Peyer's patch (tissue), 4 donors: ENCODE data around the gene PAK1. TPM values are rescaled to one million over a fixed set of nuclear protein-coding genes. Genes with fewer than 3 reads are reported as not detected.
"Not testable (repeated sequence)": the region's sequence is repeated elsewhere in the genome, so short reads cannot be mapped to it uniquely, and the experiment has no call there.

Experiments used
- DNase-seq, 3 donors: peaks; one replicate each; pipeline ENCODE4 v3.0.0-alpha.2; 2017 to 2019
- H3K27ac ChIP-seq, 4 donors: fragments of 200-600 bp; sonication (generic); one replicate each; pipeline ENCODE4 v1.5.1; 2016 to 2019
- H3K27me3 ChIP-seq, 2 donors: fragments of 200-600 bp; sonication (generic); one replicate each; pipeline ENCODE4 v1.5.1; 2019
- H3K36me3 ChIP-seq, 3 donors: fragments of 200-600 bp; sonication (generic); one replicate each; pipeline ENCODE4 v1.5.1; 2016 to 2019
- H3K4me1 ChIP-seq, 4 donors: fragments of 200-600 bp; sonication (generic); one replicate each; pipeline ENCODE4 v1.5.1; 2016 to 2019
- H3K4me3 ChIP-seq, 4 donors: fragments of 200-600 bp; sonication (generic); 1 replicate in 3 of 4; 2 replicates in 1 of 4; pipeline ENCODE4 v1.5.1; 2016 to 2019; ENCODE audit warnings: mild to moderate bottlenecking in 1 of 4
- H3K9me3 ChIP-seq, 4 donors: fragments of 200-600 bp; sonication (generic); one replicate each; pipeline ENCODE4 v1.5.1; 2016 to 2019; ENCODE audit warnings: mild to moderate bottlenecking in 1 of 4
- POLR2A ChIP-seq, 2 donors: fragments of 450-650 bp; IDR thresholded peaks; one replicate each; pipeline ENCODE4 v1.5.1; 2017; ENCODE audit warnings: antibody characterized with exemption in 2 of 2, mild to moderate bottlenecking in 2 of 2, moderate library complexity in 2 of 2
- total RNA-seq, 4 donors: library from RNA; depleted of rRNA; stranded (reverse); fragments of >200 nt; gene quantifications; one replicate each; pipeline ENCODE4 v1.1.0, GENCODE V29; 2016
- TF ChIP-seq, protein P1 (sequence below), 6 experiments: fragments of 450-650 bp in 4 of 6; fragments of 200-600 bp in 2 of 6; sonication (generic) in 1 of 6; IDR thresholded peaks; one replicate each; pipeline ENCODE4 v1.5.1; 2017 to 2019; ENCODE audit warnings: antibody characterized with exemption in 6 of 6, mild to moderate bottlenecking in 3 of 6, moderate library complexity in 1 of 6

PAK1 gene
- total RNA-seq, 4 donors from 2014 or later = 60.2 to 127 (median 103) TPM

- H3K4me1 ChIP-seq = no peaks in the 10 kb centered on the region
- peaks cover 0 to 4% (median 0%) of the 10 kb centered on the region in 3 donors for H3K36me3 ChIP-seq
- H3K9me3 ChIP-seq = no peaks in the 10 kb centered on the region
- no peak for DNase-seq
- no peak overlapping the region for H3K4me3 ChIP-seq
- no peaks in the 10 kb centered on the region for H3K27me3 ChIP-seq
- no peak overlapping the region for H3K27ac ChIP-seq
- TF ChIP-seq, protein P1, sequence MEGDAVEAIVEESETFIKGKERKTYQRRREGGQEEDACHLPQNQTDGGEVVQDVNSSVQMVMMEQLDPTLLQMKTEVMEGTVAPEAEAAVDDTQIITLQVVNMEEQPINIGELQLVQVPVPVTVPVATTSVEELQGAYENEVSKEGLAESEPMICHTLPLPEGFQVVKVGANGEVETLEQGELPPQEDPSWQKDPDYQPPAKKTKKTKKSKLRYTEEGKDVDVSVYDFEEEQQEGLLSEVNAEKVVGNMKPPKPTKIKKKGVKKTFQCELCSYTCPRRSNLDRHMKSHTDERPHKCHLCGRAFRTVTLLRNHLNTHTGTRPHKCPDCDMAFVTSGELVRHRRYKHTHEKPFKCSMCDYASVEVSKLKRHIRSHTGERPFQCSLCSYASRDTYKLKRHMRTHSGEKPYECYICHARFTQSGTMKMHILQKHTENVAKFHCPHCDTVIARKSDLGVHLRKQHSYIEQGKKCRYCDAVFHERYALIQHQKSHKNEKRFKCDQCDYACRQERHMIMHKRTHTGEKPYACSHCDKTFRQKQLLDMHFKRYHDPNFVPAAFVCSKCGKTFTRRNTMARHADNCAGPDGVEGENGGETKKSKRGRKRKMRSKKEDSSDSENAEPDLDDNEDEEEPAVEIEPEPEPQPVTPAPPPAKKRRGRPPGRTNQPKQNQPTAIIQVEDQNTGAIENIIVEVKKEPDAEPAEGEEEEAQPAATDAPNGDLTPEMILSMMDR (IDR thresholded peaks at IDR 0.05) = no peak
- TF ChIP-seq POLR2A (IDR thresholded peaks at IDR 0.05) = no peak
These were observed 87.7 kb downstream of the PAK1 start for GRCh38 chr11:77386178-77386577.

DNA sequence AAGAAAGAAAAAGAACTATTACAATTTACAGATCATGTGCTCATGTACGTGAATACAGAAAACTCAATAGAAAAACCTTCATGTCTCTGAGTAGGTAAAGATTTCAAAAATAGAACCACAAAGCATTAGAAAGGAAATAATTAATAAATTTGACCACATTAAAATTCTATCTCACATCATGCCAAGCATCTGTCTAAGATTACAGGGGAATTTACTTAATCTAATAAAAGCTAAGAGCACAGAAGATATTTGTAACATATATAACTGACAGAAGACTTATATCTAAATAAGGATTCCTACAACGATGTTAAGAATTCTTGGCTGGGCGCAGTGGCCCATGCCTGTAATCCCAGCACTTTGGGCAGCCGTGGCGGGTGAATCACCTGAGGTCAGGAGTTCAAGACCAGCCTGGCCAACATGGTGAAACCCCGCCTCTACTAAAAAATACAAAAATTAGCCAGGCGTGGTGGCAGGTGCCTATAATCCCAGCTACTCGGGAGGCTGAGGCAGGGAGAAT lies 88.6 kb downstream of the PAK1 start:
- not testable (repeated sequence) for H3K36me3 ChIP-seq, DNase-seq, H3K9me3 ChIP-seq, H3K27me3 ChIP-seq, H3K4me1 ChIP-seq, H3K4me3 ChIP-seq, H3K27ac ChIP-seq

GRCh38 chr11:77384571-77384970 lies 89.3 kb downstream of the PAK1 start:
- Histone ChIP-seq H3K9me3 (no peaks in the 10 kb centered on the region), H3K27me3 (no peaks in the 10 kb centered on the region), H3K36me3 (peaks cover 0 to 6% (median 0%) of the 10 kb centered on the region in 3 donors), H3K27ac (no peak overlapping the region), H3K4me1 (peaks cover 0 to 4% (median 0%) of the 10 kb centered on the region in 4 donors), H3K4me3 (no peak overlapping the region)
- DNase-seq = no peak
- TF ChIP-seq, protein P1 (IDR thresholded peaks at IDR 0.05) = no peak
- TF ChIP-seq POLR2A (IDR thresholded peaks at IDR 0.05) = no peak

- not testable (repeated sequence) for H3K4me1 ChIP-seq, H3K27ac ChIP-seq
These were observed 90.5 kb downstream of the PAK1 start for GRCh38 chr11:77383349-77383748.

GRCh38 chr11:77381729-77382665 lies 91.9 kb downstream of the PAK1 start:
- Histone ChIP-seq H3K27ac (no peak overlapping the region), H3K4me3 (no peak overlapping the region), H3K4me1 (peaks cover 0 to 4% (median 0%) of the 10 kb centered on the region in 4 donors), H3K9me3 (no peaks in the 10 kb centered on the region), H3K36me3 (peaks cover 0 to 28% (median 0%) of the 10 kb centered on the region in 3 donors), H3K27me3 (no peaks in the 10 kb centered on the region)
- TF ChIP-seq POLR2A (IDR thresholded peaks at IDR 0.05) = no peak
- TF ChIP-seq, protein P1 (IDR thresholded peaks at IDR 0.05) = no peak
- DNase-seq = no peak

More at GRCh38 chr11:77383349-77383748, 90.5 kb downstream of the PAK1 start:
- DNase-seq, H3K9me3 ChIP-seq, H3K27me3 ChIP-seq, H3K4me3 ChIP-seq: not testable (repeated sequence)
- peaks cover 0 to 18% (median 0%) of the 10 kb centered on the region in 3 donors for H3K36me3 ChIP-seq

DNA sequence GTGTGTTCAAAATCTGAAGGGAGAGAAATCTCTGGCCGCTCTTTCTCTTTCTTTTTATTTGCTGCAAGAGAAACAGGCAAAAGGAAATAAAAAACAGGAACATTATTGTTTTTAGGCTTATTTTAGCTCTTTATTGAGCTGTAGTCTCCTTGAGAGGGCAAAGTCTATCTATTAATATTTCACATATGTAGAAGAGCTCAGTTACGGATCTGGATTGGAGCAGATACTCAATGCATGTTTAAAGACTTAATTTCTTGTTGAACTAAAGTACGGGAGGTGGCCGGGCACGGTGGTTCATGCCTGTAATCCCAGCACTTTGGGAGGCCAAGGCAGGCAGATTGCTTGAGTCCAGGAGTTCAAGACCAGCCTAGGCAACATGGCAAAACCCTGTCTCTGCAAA lies 94.0 kb downstream of the PAK1 start:
- Histone ChIP-seq H3K27ac (peak overlapping the region in 1 of 4 donors; percentile 9), H3K36me3 (peaks cover 0 to 31% (median 0%) of the 10 kb centered on the region in 3 donors), H3K9me3 (no peaks in the 10 kb centered on the region), H3K27me3 (no peaks in the 10 kb centered on the region), H3K4me1 (peaks cover 0 to 4% (median 0%) of the 10 kb centered on the region in 4 donors), H3K4me3 (no peak overlapping the region)
- no peak for DNase-seq
- TF ChIP-seq POLR2A (IDR thresholded peaks at IDR 0.05) = no peak
- TF ChIP-seq, protein P1 (IDR thresholded peaks at IDR 0.05) = no peak
